NCI-H510A treated with DMSO at 0.1 percent for 48 hours (cell line): ENCODE measurements around the gene CIART.
"Not testable (repeated sequence)": the region's sequence is repeated elsewhere in the genome, so short reads cannot be mapped to it uniquely, and the experiment has no call there.

Source experiments
- DNase-seq: peaks from one replicate; lab custom pipeline; 2025; lab: John Stamatoyannopoulos, UW

Gene CIART

DNA sequence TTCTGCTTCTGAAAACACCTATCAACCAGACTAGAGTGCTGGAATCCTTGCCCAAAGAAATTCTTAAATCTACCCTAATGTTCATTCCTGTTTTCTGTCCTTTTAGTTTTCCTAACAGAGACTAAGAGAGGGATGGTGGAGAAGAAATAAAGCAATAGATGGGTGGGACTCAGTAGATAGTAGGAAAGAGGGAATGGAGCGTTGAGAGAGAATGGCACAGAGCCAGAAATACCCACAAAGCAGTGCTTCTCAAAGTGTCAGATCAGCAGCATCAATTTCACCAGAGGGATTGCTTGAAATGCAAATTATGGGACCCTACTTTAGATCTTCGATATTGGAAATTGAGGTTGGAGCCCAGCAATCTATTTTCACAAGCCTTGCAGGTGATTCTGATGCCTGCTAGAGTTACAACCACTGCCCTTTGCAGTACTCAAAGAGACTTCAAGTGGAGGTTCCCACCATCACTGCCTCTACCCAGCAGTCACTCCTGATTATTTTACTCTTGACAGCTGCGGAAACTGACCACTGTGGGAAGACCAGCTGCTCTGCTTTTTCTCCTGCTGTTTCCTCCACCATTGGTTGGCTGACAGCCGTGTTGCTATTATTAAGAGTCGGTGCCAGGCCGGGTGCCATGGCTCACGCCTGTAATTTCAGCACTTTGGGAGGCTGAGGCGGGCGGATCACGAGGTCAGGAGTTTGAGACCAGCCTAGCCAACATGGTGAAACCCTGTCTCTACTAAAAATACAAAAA, 27.6 kb downstream of the CIART start:
- DNase-seq, result no peak

- no peak for DNase-seq
Measured at GRCh38 chr1:150311762-150312161, 29.4 kb downstream of the CIART start.

DNA sequence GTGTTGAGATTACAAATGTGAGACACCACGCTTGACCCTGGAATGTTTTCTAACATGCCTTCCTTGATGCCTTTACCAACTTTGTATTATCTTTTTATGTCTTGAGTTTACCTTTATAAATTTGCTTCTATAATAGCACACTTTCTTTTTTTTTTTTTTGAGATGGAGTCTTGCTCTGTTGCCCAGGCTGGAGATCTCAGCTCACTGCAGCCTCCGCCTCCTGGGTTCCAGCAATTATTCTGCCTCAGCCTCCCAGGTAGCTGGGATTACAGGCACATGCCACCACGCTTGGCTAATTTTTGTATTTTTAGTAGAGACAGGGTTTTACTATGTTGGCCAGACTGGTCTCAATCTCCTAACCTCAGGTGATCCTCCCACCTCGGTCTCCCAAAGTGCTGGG, 32.3 kb downstream of the CIART start:
- not testable (repeated sequence) for DNase-seq

DNA sequence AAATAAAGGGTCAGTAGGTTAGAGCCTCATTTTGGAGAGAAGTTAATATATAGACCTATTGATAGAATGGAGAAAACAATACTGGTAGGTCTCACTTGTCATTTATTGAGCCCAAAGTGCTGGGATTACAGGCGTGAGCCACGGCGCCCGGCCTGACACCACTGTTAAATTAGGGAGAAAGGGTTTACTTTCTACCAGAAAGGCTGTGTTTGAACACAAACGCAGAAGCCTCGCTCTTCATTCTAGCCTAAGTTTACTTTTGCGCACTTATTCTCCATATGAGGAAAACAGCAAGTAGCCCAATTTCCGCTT, 38.3 kb downstream of the CIART start:
- DNase-seq, result no peak

DNA sequence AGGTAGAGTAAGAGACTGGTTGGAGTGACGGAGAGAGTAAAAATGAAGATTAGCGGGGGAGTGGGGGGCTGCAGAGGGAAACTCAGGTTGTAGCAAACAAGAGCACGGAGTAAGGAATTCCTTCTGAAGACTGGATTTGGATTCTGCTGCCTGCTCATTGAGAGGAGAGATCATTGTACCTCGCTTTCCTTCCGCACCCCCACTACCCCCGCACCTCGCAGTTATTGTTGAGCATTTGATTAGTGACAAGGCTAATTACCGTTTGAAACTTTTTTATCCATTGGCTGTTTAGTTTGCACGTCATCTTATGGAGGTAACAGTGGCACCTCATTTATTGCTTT, 39.4 kb downstream of the CIART start:
- DNase-seq, result no peak

GRCh38 chr1:150322310-150322709, 40.0 kb downstream of the CIART start:
- no peak for DNase-seq

- DNase-seq, result no peak
Measured at GRCh38 chr1:150332651-150333290, 50.4 kb downstream of the CIART start.
